GM18505 (cell line): ENCODE measurements around the gene MMP21.

ENCODE experiments used
- ATAC-seq: cut with Tn5 transposase; IDR thresholded peaks from one replicate; pipeline ENCODE4 v1.9.1; 2021; ENCODE audit not compliant: unreplicated experiment
- POLR2A ChIP-seq: IDR thresholded peaks from 4 replicates; pipeline ENCODE4 v1.6.1; 2011; ENCODE audit warnings: borderline replicate concordance; ENCODE audit not compliant: insufficient read depth, insufficient read length; ENCODE audit errors: extremely low read depth

The MMP21 gene, protein sequence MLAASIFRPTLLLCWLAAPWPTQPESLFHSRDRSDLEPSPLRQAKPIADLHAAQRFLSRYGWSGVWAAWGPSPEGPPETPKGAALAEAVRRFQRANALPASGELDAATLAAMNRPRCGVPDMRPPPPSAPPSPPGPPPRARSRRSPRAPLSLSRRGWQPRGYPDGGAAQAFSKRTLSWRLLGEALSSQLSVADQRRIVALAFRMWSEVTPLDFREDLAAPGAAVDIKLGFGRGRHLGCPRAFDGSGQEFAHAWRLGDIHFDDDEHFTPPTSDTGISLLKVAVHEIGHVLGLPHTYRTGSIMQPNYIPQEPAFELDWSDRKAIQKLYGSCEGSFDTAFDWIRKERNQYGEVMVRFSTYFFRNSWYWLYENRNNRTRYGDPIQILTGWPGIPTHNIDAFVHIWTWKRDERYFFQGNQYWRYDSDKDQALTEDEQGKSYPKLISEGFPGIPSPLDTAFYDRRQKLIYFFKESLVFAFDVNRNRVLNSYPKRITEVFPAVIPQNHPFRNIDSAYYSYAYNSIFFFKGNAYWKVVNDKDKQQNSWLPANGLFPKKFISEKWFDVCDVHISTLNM

DNA sequence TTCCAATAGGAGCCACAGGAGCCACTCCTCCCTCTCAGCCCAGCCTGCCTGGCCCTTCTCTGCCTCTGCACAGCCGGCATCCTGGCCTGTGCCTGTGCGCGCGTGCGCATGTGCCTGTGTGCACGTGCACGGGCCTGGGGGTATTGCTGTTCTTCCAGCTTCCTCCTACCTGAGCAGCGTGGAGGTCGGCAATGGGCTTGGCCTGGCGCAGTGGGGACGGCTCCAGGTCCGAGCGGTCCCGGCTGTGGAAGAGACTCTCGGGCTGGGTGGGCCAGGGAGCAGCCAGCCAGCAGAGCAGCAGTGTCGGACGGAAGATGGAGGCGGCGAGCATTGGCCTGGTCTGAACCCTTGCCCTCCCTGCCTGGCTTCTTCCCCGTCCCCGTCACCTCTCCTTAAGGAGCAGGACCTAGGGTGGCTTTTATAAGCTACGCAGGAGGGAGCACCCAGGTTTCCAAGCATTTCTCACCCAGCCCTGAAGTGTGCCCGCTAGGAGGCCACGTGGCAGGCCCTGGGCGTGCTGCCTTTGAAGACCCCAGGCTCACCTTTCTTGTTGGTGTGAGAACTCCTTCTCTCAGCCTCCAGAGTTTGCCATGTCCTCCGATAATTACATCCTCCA is at the start of gene MMP21:
MMP21 (minus strand) TSS at position 331 of the 616 bp plus-strand sequence; CDS start at position 331, 0 bp downstream.
- no peak for TF ChIP-seq POLR2A
- no peak for ATAC-seq

DNA sequence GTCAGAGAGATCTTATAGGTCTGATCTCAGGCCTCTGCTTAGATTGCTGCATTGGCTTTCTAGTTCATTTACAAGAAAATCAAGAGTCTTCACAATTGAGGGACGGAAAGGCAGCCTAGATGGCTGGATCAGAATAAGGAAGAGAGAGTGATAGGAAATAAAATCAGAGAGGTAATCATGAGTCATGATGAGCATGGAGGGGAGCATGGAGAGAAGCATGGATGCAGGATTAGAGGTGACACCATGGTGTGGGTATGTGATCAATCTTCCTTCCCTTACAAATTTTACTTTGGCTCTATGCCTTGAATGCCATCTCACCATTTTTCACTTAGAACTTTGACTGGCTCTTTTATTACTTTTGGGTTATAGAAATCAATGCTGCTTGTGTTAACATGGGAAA is 49.1 kb upstream of the MMP21 start:
- ATAC-seq: no peak
- no peak for TF ChIP-seq POLR2A

DNA sequence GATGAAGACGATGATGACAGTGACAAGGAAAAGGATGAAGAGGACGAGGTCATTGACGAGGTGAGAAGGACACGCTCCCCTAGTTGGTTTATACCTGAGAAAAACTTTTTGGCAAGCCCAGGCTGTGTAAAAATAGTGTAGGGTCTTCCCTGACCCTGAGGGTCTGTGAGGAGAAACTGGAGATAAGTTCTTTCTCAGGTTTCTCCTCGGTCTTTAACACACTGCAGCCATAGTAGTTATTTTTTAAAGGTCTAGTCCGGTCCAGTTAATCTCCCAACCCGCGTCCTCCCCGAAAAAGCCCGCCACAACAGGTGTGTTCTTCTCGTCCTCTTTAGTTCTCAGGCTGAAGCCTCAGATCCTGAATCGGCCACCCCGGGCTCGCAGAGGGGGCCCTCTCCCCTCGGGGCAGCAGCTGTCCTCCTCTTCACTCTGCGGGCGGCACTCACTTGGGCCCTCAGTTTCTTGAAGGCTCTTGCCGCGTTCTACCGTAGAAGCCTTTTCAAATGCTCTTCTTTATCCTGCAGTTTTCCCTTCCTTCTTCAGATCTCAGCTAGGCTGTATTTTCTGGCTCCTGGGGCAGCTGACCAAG is 48.1 kb upstream of the MMP21 start:
- ATAC-seq: no peak
- TF ChIP-seq POLR2A: no peak

DNA sequence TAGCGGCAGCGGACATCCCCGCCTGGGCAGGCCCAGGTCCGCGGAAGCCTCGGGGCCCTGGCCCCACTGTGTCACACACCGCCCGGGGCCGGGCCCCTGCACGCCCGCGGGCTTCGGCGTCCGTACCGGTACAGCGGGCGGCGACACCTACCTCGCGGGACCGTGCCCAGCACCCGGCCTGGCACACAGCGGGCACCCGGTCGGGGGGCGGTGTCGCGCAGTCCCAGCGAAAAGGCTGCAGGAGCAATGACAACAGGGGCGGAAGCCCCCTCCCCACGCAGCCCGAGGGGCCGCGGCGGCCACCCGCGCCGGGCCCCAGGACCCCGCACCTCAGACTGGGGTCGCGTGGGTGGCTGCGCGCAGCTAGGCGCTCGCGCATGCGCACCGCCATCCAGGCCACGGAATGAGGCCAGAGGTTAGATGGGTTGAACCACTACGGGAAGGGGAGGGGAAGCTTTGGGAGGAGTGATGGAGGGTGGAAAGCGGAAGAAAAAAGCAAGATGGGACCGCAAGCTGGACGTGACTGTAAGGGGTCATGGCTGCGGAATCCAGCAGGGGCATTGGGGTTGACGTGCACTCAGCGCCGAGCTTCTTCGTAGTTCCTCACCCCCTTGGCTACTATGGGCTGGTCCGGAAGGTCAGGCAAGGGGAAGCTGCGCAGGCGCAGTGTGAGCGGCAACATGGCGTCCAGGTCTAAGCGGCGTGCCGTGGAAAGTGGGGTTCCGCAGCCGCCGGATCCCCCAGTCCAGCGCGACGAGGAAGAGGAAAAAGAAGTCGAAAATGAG is 47.4 kb upstream of the MMP21 start, which contains the start of the genes BCCIP and UROS:
BCCIP (plus strand) TSS at position 669 of the 785 bp plus-strand sequence; CDS start at position 681, 12 bp downstream.
UROS (minus strand) TSS at position 381 of the 785 bp plus-strand sequence. CDS start 6,759 bp downstream, outside the sequence.
- peak; percentile 78 for TF ChIP-seq POLR2A
- peak; percentile 85 for ATAC-seq

DNA sequence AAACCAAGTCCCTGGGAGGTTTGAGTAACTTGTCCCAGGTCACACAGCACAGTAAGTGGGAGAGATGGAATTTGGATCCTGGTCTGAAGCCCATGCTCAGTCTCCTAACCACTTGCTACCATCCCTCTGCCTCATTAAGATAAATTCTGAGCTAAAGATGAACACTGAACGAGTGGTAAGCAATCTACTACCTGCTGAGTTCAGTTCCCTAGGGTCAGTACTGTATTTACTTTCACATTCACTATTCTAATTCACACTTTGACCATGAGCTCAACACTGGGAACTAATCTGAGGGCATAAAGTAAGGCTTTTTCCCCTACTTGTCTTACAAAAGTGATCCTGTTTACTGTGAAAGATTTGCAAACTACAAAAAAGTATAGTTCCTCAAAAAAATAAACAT is 45.1 kb upstream of the MMP21 start:
- ATAC-seq: peak; percentile 41
- TF ChIP-seq POLR2A: no peak

DNA sequence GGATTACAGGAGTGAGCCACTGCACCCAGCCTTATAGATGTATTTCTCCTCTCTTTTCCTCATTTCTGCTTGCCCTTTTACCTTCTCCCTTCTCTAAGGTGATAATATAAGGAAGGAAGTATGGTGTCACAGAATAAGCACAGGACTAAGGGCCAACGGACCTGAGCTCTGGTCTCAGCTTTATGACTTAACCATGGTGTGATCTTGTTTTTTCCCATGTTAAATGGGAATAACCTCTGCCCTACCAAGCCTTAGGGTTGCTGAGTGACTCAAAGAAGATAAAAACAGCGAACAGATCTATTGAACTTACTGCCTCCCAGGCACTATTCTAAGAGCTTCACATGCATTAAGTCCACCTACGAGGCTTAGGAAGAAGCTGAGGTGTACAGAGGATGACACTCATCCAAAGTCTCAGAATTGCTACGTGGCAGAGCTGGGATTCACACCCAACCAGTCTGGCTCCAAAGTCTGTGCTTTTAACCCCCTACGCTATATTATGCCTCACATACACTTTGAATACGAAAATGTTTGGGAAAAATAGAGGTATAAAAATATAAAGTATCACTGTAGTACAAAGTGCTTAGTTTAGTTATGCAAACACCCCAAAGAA is 41.8 kb upstream of the MMP21 start:
- no peak for ATAC-seq
- no peak for TF ChIP-seq POLR2A

DNA sequence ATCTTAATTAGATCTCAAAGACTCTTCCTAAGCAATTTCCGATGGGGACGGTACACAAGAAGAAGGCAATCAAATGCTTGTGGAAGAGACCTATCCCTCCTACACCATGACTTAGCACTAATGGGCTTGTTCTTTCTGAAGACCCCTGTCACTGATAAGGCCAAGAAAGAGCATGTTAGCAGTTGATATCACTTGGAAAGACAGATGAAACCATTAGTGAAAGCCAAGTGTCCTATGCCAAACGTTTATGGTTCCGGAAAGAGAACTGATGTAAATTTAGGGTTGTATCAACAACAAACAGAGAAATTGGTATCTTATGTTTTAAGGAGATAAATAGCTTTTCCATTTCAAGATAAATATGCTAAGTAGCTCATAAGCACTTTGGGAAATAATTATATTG is 40.9 kb upstream of the MMP21 start:
- no peak for TF ChIP-seq POLR2A
- ATAC-seq: no peak

DNA sequence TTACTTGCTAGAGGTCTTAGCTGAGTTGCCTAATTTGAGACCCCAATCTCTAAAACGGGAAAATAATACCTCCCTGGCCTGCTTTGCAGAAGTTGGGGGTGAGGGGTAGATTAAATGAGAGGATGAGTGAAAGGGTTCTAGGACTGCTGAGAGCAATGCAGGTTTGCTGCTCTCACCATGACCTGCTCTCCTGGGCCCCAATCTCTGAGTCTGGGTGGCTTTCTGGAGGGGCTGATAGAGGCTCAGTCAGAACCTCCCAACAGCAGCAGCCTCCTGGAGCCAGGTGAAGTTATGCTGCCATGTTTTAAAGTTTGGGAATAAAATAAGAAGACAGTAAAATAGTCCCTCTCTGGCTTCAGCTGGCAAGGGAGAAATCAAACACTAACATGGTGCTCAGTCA is 40.1 kb upstream of the MMP21 start:
- TF ChIP-seq POLR2A: no peak
- no peak for ATAC-seq

DNA sequence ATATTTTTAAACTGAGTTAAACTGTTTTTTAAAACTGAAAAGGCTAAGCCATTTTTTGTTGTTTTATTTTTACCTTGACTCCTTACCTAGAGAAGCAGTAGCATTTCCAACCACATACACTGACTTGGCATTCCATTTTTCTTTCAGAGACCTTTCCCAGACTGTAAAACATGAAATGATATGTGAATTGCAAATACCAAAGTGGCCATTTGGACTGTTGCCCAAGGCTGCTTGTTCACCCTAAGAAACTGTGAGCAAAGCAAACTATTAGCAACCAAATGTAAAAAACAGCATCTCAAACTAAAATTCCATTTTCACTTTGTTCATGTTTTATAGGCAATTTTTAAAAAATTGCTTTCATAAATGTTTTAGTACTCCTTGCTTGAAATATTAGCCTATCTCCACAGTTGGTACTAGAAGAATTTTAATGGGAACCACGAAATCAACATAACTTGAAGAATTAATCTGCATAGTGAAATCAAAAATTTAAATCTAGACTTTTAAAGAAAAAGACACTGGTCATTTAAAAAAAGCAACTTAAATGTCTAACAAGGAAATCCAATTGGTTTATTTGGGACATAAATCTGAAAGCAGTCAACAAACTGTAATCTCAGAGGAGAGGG is 36.6 kb upstream of the MMP21 start:
- no peak for ATAC-seq
- TF ChIP-seq POLR2A: no peak

DNA sequence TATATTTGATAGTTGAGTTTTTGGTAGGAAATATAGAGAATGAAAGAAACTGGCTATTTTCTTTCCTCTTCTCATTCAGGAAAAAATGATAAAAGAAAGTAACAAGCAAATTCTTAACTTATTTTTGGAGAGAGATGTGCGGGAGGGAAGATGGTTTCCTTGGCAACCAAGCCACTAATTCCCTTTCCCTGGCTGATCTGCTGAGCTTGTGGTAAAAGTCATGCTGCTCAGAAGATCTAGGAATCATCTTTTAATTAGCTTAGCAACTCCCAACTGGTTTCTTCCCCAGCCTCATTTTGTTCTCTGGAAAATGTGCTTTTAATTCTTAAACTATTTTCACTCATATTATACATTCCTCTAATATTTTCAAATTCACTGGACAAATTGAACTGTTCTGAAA is 35.6 kb upstream of the MMP21 start:
- no peak for TF ChIP-seq POLR2A
- no peak for ATAC-seq

DNA sequence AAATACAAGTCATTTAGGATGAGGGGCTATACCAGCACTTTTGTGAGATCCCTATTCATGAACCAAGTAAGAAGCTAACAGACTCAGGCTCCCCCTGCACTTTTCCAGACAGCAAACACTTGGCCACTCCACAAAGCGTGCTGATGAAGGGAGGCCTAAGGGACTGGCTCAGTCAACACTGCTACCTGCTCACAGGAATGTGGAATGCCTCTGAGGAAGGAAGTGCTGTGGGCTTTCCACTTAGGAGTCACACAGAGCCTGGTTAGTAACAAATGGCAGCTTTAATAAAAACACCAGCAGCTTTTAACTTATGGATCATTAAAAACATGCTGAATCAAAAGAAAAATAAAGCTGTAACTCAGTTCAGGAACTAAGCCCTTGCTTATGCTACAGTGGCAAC is 32.4 kb upstream of the MMP21 start:
- ATAC-seq: no peak
- no peak for TF ChIP-seq POLR2A

DNA sequence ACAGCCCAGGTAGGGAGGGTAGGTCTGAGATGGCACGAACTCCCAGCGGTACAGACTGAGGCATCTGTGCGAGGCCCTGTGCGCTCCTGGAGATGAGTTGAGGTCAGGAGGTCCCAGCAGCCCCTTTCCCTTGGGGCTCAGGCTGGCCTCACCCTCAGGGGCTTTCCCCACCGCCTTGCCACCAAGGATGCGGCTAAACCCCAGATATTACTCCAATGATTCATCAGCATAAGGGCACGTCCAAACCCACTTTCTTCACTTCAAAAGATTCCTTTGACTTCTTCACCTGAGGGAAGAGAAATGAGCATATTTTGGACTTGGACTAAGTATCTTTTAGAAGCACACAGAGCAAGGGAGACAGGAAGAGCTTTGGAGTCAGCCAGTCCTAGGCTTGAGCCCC is 27.1 kb upstream of the MMP21 start:
- no peak for TF ChIP-seq POLR2A

DNA sequence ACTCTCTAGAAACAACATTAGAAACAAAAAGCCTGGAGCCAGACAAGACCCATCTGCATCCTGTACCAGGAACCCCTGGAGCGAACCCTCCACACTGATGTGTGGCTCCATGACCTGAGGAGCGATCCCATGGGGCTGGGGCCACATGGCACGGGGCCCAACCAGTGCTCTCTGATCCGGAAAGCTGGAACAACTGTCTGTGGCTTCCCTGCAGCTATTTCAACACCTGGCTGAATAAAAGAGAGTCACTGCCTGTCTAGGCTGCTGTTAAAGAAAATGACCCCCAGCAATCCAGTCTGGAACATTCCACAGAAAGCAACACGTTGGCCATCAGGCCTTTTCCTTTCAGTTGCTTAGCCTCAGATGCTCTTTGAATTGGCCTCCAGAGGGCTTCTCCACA is 26.5 kb upstream of the MMP21 start:
- no peak for TF ChIP-seq POLR2A
- no peak for ATAC-seq

More for the DNA sequence above, 27.1 kb upstream of the MMP21 start:
- no peak for ATAC-seq

DNA sequence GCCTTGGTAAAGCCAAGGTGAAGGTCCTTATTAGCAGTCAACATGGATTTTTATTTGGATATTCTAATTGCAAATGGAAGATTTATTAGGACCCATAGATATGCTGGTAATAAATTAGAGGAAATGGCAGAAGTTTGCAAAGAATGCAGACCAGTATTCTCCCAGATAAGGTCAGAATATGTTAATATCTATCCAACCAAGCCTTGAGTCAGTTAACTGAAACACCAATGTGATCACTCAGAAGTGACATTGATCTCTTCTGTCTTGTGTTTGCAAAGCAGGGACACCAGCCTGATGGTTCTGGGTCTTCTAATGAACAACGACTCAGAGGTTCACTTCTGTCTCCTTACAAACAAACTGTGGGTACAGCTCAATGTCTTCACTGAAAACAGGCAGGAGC is 26.0 kb upstream of the MMP21 start:
- no peak for ATAC-seq
- TF ChIP-seq POLR2A: no peak
